Measurements from ENCODE around the gene HLA-DRA. TPM values are rescaled to one million over a fixed set of nuclear protein-coding genes. Genes with fewer than 3 reads are reported as not detected.

HLA-DRA gene
- polyA plus RNA-seq, 1 of the 3 experiments (the other 2 are of a cell fraction): 0.10 TPM

- Histone ChIP-seq H3K27me3 (ENCODE audit: insufficient read depth) (peaks cover 27% of the 10 kb centered on the region; the same call in 1 of the 2 replicates), H3K79me2 (ENCODE audit: insufficient read depth) (no peaks in the 10 kb centered on the region), H3F3A (replicated peaks; ENCODE audit: insufficient read depth) (no peaks in the 10 kb centered on the region), H3K27ac (ENCODE audit: low read depth in 2 of 2, low read length in 1 of 2) (no peak overlapping the region), H3K4me3 (ENCODE audit: low read depth in 2 of 2, low read length in 1 of 2) (no peak overlapping the region), H3K4me1 (ENCODE audit: control insufficient read depth in 1 of 2, insufficient read depth in 2 of 2, low read depth in 1 of 2, low read length in 1 of 2) (no peaks in the 10 kb centered on the region), H4K20me1 (ENCODE audit: insufficient read depth) (no peaks in the 10 kb centered on the region), H3K9me2 (no peaks in the 10 kb centered on the region), H3K4me2 (no peak overlapping the region), H3K9ac (no peak overlapping the region), H3K36me3 (replicated peaks in 1 of 2; ENCODE audit: control insufficient read depth in 1 of 2, insufficient read depth in 2 of 2, low read length in 1 of 2) (no peaks in the 10 kb centered on the region), H3K9me3 (no peaks in the 10 kb centered on the region), H2AFZ (ENCODE audit: low read depth) (no peak overlapping the region)
- POLR2A ChIA-PET: no interaction called here
- no peak for DNase-seq
- no peak for TF ChIP-seq POLR2AphosphoS5 (IDR thresholded peaks at IDR 0.05; ENCODE audit: low read depth, low read length)
- TF ChIP-seq NFIC (IDR thresholded peaks at IDR 0.05; ENCODE audit: borderline replicate concordance): no peak
- TF ChIP-seq MEF2A (IDR thresholded peaks at IDR 0.05; ENCODE audit: borderline replicate concordance, low read depth): no peak
- CTCF ChIA-PET: interaction anchor here (6.5 kb wide), 1 partner anchor 18 kb away, joined by 34 read pairs; no protein-coding TSS in a partner anchor
- WGBS (ENCODE audit: low lambda C conversion rate): 16% methylated on average over 10 of the region's 10 CpGs
Observed at GRCh38 chr6:32396028-32396427, 43.7 kb upstream of the HLA-DRA start.

- Histone ChIP-seq H4K20me1 (ENCODE audit: insufficient read depth) (no peaks in the 10 kb centered on the region), H2AFZ (ENCODE audit: low read depth) (no peak overlapping the region), H3K27ac (ENCODE audit: low read depth in 2 of 2, low read length in 1 of 2) (no peak overlapping the region), H3K9ac (no peak overlapping the region), H3K9me3 (no peaks in the 10 kb centered on the region), H3F3A (replicated peaks; ENCODE audit: insufficient read depth) (no peaks in the 10 kb centered on the region), H3K27me3 (ENCODE audit: insufficient read depth) (peaks cover 33% of the 10 kb centered on the region), H3K4me2 (no peak overlapping the region), H3K4me1 (ENCODE audit: control insufficient read depth in 1 of 2, insufficient read depth in 2 of 2, low read depth in 1 of 2, low read length in 1 of 2) (no peaks in the 10 kb centered on the region), H3K9me2 (no peaks in the 10 kb centered on the region), H3K79me2 (ENCODE audit: insufficient read depth) (no peaks in the 10 kb centered on the region), H3K4me3 (ENCODE audit: low read depth in 2 of 2, low read length in 1 of 2) (no peak overlapping the region), H3K36me3 (replicated peaks in 1 of 2; ENCODE audit: control insufficient read depth in 1 of 2, insufficient read depth in 2 of 2, low read length in 1 of 2) (no peaks in the 10 kb centered on the region)
- TF ChIP-seq SIN3A (IDR thresholded peaks at IDR 0.05; ENCODE audit: borderline replicate concordance, low read depth, low read length) (no peak), CHD2 (IDR thresholded peaks at IDR 0.05; ENCODE audit: low read length, partially characterized antibody) (no peak), ELF1 (IDR thresholded peaks at IDR 0.05) (no peak), RFX5 (IDR thresholded peaks at IDR 0.05; ENCODE audit: low read length) (no peak)
- no peak for DNase-seq
- WGBS (ENCODE audit: low lambda C conversion rate): 8% methylated on average over 7 of the region's 7 CpGs
- POLR2A ChIA-PET: no interaction called here
- CTCF ChIA-PET: interaction anchor here (1.0 to 6.5 kb wide), 2 partner anchors 17 to 39 kb away, joined by 4 to 34 read pairs; no protein-coding TSS in a partner anchor
Observed at GRCh38 chr6:32397252-32397920, 42.3 kb upstream of the HLA-DRA start.

GRCh38 chr6:32401284-32401963 lies 38.3 kb upstream of the HLA-DRA start:
- H3K9me2 ChIP-seq: no peaks in the 10 kb centered on the region
- H3K4me1 ChIP-seq (ENCODE audit: control insufficient read depth in 1 of 2, insufficient read depth in 2 of 2, low read depth in 1 of 2, low read length in 1 of 2): no peaks in the 10 kb centered on the region
- no peak overlapping the region for H3K9ac ChIP-seq
- H3K27me3 ChIP-seq (ENCODE audit: insufficient read depth): peaks cover 32% of the 10 kb centered on the region
- H3K79me2 ChIP-seq (ENCODE audit: insufficient read depth): no peaks in the 10 kb centered on the region
- H3F3A ChIP-seq (replicated peaks; ENCODE audit: insufficient read depth): no peaks in the 10 kb centered on the region
- no peak overlapping the region for H2AFZ ChIP-seq (ENCODE audit: low read depth)
- H4K20me1 ChIP-seq (ENCODE audit: insufficient read depth): no peaks in the 10 kb centered on the region
- ChIA-PET CTCF (interaction anchor here (0.7 to 6.5 kb wide), 2 partner anchors 13 to 467 kb away, joined by 3 to 34 read pairs; no protein-coding TSS in a partner anchor), POLR2A (no interaction called here)
- TF ChIP-seq TCF12 (IDR thresholded peaks at IDR 0.05): no peak
- TF ChIP-seq, protein P1, sequence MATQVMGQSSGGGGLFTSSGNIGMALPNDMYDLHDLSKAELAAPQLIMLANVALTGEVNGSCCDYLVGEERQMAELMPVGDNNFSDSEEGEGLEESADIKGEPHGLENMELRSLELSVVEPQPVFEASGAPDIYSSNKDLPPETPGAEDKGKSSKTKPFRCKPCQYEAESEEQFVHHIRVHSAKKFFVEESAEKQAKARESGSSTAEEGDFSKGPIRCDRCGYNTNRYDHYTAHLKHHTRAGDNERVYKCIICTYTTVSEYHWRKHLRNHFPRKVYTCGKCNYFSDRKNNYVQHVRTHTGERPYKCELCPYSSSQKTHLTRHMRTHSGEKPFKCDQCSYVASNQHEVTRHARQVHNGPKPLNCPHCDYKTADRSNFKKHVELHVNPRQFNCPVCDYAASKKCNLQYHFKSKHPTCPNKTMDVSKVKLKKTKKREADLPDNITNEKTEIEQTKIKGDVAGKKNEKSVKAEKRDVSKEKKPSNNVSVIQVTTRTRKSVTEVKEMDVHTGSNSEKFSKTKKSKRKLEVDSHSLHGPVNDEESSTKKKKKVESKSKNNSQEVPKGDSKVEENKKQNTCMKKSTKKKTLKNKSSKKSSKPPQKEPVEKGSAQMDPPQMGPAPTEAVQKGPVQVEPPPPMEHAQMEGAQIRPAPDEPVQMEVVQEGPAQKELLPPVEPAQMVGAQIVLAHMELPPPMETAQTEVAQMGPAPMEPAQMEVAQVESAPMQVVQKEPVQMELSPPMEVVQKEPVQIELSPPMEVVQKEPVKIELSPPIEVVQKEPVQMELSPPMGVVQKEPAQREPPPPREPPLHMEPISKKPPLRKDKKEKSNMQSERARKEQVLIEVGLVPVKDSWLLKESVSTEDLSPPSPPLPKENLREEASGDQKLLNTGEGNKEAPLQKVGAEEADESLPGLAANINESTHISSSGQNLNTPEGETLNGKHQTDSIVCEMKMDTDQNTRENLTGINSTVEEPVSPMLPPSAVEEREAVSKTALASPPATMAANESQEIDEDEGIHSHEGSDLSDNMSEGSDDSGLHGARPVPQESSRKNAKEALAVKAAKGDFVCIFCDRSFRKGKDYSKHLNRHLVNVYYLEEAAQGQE (IDR thresholded peaks at IDR 0.05; ENCODE audit: low read depth, low read length): no peak
- TF ChIP-seq CHD2 (IDR thresholded peaks at IDR 0.05; ENCODE audit: low read length, partially characterized antibody): no peak
- TF ChIP-seq TEAD4 (IDR thresholded peaks at IDR 0.05; ENCODE audit: borderline replicate concordance, insufficient read depth): no peak
- TF ChIP-seq FOXM1 (IDR thresholded peaks at IDR 0.05; ENCODE audit: low read depth): no peak
- no peak for TF ChIP-seq GABPA (IDR thresholded peaks at IDR 0.05; ENCODE audit: low read depth)
- TF ChIP-seq YY1 (IDR thresholded peaks at IDR 0.05; ENCODE audit: low read depth): no peak
- TF ChIP-seq RAD21 (IDR thresholded peaks at IDR 0.05; ENCODE audit: low read length): no peak
- TF ChIP-seq MAX (IDR thresholded peaks at IDR 0.05; ENCODE audit: low read depth): no peak
- TF ChIP-seq, protein P2, sequence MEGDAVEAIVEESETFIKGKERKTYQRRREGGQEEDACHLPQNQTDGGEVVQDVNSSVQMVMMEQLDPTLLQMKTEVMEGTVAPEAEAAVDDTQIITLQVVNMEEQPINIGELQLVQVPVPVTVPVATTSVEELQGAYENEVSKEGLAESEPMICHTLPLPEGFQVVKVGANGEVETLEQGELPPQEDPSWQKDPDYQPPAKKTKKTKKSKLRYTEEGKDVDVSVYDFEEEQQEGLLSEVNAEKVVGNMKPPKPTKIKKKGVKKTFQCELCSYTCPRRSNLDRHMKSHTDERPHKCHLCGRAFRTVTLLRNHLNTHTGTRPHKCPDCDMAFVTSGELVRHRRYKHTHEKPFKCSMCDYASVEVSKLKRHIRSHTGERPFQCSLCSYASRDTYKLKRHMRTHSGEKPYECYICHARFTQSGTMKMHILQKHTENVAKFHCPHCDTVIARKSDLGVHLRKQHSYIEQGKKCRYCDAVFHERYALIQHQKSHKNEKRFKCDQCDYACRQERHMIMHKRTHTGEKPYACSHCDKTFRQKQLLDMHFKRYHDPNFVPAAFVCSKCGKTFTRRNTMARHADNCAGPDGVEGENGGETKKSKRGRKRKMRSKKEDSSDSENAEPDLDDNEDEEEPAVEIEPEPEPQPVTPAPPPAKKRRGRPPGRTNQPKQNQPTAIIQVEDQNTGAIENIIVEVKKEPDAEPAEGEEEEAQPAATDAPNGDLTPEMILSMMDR (IDR thresholded peaks at IDR 0.05): no peak
- H3K27ac ChIP-seq (ENCODE audit: low read depth in 2 of 2, low read length in 1 of 2): no peak overlapping the region
- no peaks in the 10 kb centered on the region for H3K9me3 ChIP-seq
- no peaks in the 10 kb centered on the region for H3K36me3 ChIP-seq (replicated peaks in 1 of 2; ENCODE audit: control insufficient read depth in 1 of 2, insufficient read depth in 2 of 2, low read length in 1 of 2)
- 0% methylated on average over 3 of the region's 4 CpGs for WGBS (ENCODE audit: low lambda C conversion rate)
- DNase-seq: no peak
- no peak overlapping the region for H3K4me2 ChIP-seq
- H3K4me3 ChIP-seq (ENCODE audit: low read depth in 2 of 2, low read length in 1 of 2): no peak overlapping the region

Measured in SK-N-SH (cell line).